Activated CD8-positive, alpha-beta memory T cell treated with anti-CD3 and anti-CD28 coated beads, Interleukin-2, amount 50 U/mL, for 1 hour (primary cell): ENCODE results near the gene FAT1.
A peak's percentile ranks its signal among the peaks of the same experiment; 100 is the strongest.

Experiments
- DNase-seq: peaks from one replicate; pipeline ENCODE4 v3.0.0-alpha.2; 2020; ENCODE audit errors: extremely low read depth

Gene FAT1

DNA sequence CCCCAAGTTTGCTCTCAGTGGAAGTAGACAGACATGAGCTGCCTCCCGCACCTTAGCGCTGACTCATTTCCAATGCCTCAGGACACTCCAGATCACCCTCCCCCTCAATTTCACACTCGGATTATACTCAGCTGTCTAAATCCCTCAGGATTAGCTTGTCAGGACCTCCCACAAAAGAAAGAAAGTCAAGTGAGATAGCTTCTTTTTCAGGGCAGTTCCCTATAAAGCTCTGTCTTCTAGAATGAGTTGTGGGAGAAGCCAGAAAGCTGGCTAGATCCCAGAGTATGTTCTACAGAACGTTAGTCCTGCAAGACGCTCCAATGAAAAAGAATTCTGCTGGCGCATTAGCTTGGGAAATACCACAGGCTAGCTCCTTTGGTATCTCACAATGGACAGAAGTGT, 117.1 kb downstream of the FAT1 start:
- no peak for DNase-seq

- no peak for DNase-seq
Measured at GRCh38 chr4:186605261-186605865, 118.3 kb downstream of the FAT1 start.

GRCh38 chr4:186604124-186604807, 119.4 kb downstream of the FAT1 start:
- DNase-seq = no peak

- no peak for DNase-seq
Measured at GRCh38 chr4:186602978-186603377, 120.7 kb downstream of the FAT1 start.

GRCh38 chr4:186599483-186599882, 124.2 kb downstream of the FAT1 start:
- DNase-seq = no peak

DNA sequence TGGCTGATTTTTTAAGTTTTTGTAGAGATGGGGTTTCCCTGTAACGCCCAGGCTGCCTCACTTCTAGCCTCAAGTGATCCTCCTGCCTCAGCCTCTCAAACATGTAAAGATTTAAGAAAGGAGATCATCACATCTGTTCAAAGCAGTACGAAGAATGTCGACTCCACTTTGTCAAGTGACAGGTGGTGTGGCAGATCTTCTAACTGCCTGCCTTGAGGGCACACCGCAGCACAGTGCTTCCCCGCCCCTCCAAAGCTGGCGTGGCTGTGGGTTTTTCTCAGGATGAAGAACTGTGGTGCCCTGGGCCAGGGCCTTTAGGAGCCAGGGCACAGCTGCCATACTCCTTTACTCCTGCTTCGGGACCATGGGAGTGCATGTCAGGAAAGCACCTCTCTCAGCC, 125.0 kb downstream of the FAT1 start:
- no peak for DNase-seq

- DNase-seq = no peak
Measured at GRCh38 chr4:186596850-186597390, 126.7 kb downstream of the FAT1 start.

DNA sequence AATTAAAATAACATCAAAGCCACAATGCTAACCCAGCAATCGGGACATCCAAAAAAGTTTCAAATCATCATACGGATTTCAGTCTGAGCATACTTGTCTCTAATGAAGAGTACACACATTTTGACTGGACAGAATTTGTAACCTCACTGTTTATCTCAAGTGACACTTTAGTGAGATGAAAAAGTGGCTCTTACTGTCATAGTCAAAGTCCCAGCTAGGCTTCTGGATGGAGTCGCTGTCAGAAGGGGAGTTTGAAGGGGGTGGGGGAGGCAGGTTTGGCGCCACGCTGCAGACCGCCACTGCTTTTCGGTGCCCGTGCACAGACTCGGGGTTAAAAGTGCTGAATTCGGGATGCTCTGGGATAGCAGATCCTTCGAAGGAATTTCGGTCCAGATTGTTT, 127.3 kb downstream of the FAT1 start:
- no peak for DNase-seq

DNA sequence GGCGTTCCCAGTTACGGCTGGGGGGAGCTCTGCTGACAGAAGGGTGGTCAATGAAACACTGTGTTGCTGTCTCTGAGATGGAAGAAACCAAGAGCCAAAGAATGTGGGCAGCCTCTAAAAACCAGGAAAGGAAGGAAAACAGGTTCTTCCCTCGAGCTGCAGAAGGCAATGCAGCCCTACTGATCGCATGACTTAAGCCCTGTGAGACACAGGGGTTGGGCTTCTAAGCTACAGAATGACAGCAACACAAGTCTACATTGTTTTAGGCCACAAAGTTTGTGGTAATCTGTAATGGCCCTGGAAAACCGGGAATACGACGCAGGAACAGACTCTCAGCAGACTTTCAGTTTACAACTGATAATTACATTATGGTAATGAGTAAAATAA, 130.1 kb downstream of the FAT1 start:
- DNase-seq = no peak

GRCh38 chr4:186592966-186593586, 130.6 kb downstream of the FAT1 start:
- no peak for DNase-seq

- DNase-seq = no peak
Measured at GRCh38 chr4:186592445-186592844, 131.2 kb downstream of the FAT1 start.

- no peak for DNase-seq
Measured at GRCh38 chr4:186591651-186592050, 132.0 kb downstream of the FAT1 start.

DNA sequence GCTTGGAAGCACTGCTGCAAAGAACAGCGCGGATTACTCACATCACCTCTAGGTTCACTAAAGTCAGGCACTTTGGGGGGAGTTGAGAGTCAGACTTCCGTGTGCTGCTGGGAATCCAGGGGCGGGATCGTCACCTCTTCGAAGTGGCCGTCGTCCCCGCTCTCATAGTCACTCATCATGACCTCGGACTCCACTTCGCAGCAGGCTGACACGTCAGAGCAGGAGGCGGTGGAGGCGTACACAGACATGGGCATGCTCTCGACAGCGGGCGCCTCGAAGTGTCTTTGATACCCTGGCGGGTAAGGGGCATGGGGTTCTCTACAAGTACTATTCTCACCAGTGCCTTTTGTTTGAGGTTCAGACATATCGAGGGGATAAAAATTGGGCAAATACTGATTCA, 135.2 kb downstream of the FAT1 start:
- no peak for DNase-seq

GRCh38 chr4:186587416-186588018, 136.1 kb downstream of the FAT1 start:
- peak; percentile 2 for DNase-seq

DNA sequence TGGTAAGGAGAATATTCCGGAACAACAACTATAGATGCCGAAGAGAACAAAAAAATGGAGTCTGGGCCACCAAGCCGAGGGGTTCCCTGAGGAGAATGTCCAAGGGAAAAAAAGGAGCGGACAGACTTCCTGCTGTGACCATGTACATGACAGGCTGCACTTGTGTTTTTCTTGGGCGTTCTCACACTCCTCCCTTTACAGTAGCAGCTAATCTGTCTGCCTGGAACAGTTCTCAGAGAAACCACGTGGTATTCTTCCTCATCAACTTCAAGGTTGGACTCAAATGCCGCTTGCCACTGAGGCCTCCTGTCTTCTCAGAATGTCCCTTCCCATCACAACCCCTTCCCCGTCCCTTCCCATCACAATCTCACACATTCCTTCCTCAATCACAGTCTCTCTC, 137.5 kb downstream of the FAT1 start:
- DNase-seq = no peak

GRCh38 chr4:186584912-186585311, 138.7 kb downstream of the FAT1 start:
- no peak for DNase-seq

- no peak for DNase-seq
Measured at GRCh38 chr4:186581421-186581820, 142.2 kb downstream of the FAT1 start.

DNA sequence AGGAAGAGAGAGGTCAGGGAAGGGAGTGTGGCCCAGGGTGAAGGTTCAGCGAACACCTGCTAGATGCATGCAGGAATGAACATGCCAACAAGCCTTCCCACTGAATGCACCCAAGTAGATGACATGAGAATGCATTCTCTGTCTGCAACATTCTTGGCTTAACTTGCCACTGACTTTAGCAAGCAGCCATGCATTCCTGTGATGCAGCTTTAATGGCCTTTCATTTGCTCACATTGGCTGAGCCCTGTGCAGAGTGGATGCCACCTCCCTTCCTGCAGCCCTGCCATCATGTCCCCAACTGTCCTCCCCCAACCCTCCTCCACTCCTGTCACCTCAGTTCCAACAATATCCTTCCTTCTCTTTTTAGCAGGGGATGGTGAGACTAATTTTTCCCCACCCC, 143.0 kb downstream of the FAT1 start:
- DNase-seq = no peak

- no peak for DNase-seq
Measured at GRCh38 chr4:186570193-186570996, 153.3 kb downstream of the FAT1 start.

DNA sequence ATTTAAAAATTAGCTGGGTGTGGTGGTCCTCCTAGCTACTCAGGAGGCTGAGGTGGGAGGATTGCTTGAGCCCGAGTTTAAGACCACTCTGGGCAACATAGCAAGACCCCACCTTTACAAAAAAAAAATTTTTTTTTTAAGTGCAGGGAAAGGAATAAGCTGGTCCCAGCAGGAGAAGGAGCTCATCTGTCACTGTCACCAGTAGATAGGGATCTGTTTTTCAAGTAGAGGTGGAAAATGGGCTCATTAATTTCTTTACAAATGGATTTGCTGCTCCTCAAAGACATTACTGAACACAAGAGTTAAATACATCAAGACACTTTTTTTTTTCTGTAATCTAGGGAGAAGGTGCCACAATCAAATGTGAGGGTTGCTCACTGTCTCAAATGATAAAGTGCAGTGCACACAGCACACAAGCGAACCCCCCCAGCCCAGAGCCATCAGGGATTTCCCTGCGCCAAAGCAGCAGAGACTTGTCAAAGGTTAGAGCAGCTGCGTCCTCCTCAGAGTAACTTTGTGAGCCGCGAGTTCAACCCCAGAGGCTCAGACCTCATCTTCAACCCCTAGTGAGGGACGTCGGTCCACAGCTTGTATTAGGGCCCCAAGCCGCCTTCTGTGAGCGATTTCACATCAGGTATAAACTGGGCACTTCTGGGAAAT, 154.0 kb downstream of the FAT1 start:
- no peak for DNase-seq

- DNase-seq = no peak
Measured at GRCh38 chr4:186566068-186566467, 157.6 kb downstream of the FAT1 start.
